HCT116 (cell line): Measurements from ENCODE around the gene PRRX2. TPM values are rescaled to one million over a fixed set of nuclear protein-coding genes. Genes with fewer than 3 reads are reported as not detected.

Source experiments
- ATAC-seq: fragments of 200-7000 bp; cut with Tn5 transposase; 2 replicates; pipeline ENCODE4 v1.9.1; 2020; ENCODE audit warnings: mild to moderate bottlenecking, moderate library complexity
- BruUV-seq: library from RNA; stranded (reverse); fragments of 400-500 nt; replicated peaks from 2 replicates; lab custom pipeline; 2021; lab: Mats Ljungman, UMichigan
- CTCF ChIA-PET: fragments of 300-600 bp; sonication (Branson Sonifier 250); formaldehyde crosslinking; loops from one replicate; lab custom pipeline; 2021; ENCODE audit warnings: antibody characterized with exemption; lab: Charles Lee
- POLR2A ChIA-PET: fragments of 300-600, 350-600 bp; sonication (Branson Sonifier 250); formaldehyde crosslinking; loops from one replicate; lab custom pipeline; 2021; ENCODE audit warnings: antibody characterized with exemption; lab: Charles Lee
- RAD21 ChIA-PET, 2 experiments: fragments of 300-600 bp; sonication (Branson Sonifier 250); formaldehyde crosslinking; loops; one replicate each; lab custom pipeline; 2023; ENCODE audit warnings: low total read pairs in 2 of 2; ENCODE audit not compliant: uncharacterized antibody in 2 of 2, unreplicated experiment in 2 of 2, low non-redundant PET in 1 of 2; lab: Charles Lee
- DNase-seq: peaks from one replicate; pipeline ENCODE4 v3.0.0-alpha.2; 2010; ENCODE audit warnings: low read depth, low spot score
- H2AFZ ChIP-seq: fragments of 200-600 bp; shearing (Covaris generic), sonication (generic); 2 replicates; pipeline ENCODE4 v1.6.1; 2017; ENCODE audit warnings: low read depth, mixed run types, mixed read lengths, antibody characterized with exemption, low read length; ENCODE audit not compliant: poor library complexity, severe bottlenecking
- H3K27ac ChIP-seq: 2 replicates; pipeline ENCODE4 v1.5.1; 2012; ENCODE audit warnings: low read depth, low read length
- H3K27me3 ChIP-seq: fragments of 200-600 bp; sonication (generic); 2 replicates; pipeline ENCODE4 v1.6.1; 2016; ENCODE audit warnings: mixed run types, low read length, mixed read lengths; ENCODE audit not compliant: insufficient read depth
- H3K36me3 ChIP-seq, 2 experiments: fragments of 200-500 bp in 1 of 2; fragments of 200-600 bp in 1 of 2; sonication (Bioruptor generic) in 1 of 2; sonication (generic) in 1 of 2; 2 replicates each; pipeline versions ENCODE4 v1.5.1 to v1.6.1; 2014 to 2016; ENCODE audit warnings: low read length in 2 of 2, inconsistent platforms in 1 of 2, mixed read lengths in 1 of 2, mixed run types in 1 of 2; ENCODE audit not compliant: insufficient read depth in 2 of 2, control insufficient read depth in 1 of 2
- H3K4me1 ChIP-seq, 2 experiments: fragments of 200-600 bp in 1 of 2; sonication (generic) in 1 of 2; 2 replicates each; pipeline versions ENCODE4 v1.5.1 to v1.6.1; 2012 to 2017; ENCODE audit warnings: low read length in 2 of 2, inconsistent platforms in 1 of 2, mild to moderate bottlenecking in 1 of 2, mixed read lengths in 1 of 2, mixed run types in 1 of 2, moderate library complexity in 1 of 2; ENCODE audit not compliant: insufficient read depth in 2 of 2, control insufficient read depth in 1 of 2
- H3K4me2 ChIP-seq: fragments of 200-600 bp; sonication (generic); 2 replicates; pipeline ENCODE4 v1.6.1; 2017; ENCODE audit warnings: mixed run types, low read length, mixed read lengths
- H3K4me3 ChIP-seq, 2 experiments: fragments of 200-600 bp in 1 of 2; sonication (generic) in 1 of 2; replicated peaks in 1 of 2; 2 replicates each; pipeline ENCODE4 v1.5.1; 2011 to 2016; ENCODE audit warnings: low read length in 2 of 2, control low read depth in 1 of 2, low read depth in 1 of 2, mild to moderate bottlenecking in 1 of 2, mixed read lengths in 1 of 2, mixed run types in 1 of 2
- H3K79me2 ChIP-seq: fragments of 200-600 bp; sonication (generic); 2 replicates; pipeline ENCODE4 v1.6.1; 2017; ENCODE audit warnings: mild to moderate bottlenecking, mixed run types, low read length, moderate library complexity, mixed read lengths; ENCODE audit not compliant: insufficient read depth
- H3K9ac ChIP-seq: fragments of 200-600 bp; sonication (generic); 2 replicates; pipeline ENCODE4 v1.6.1; 2016; ENCODE audit warnings: low read length, mixed read lengths
- H3K9me2 ChIP-seq: fragments of 200-600 bp; sonication (generic), shearing (Covaris generic); 2 replicates; pipeline ENCODE4 v1.6.1; 2017; ENCODE audit warnings: mixed run types, mild to moderate bottlenecking, moderate library complexity; ENCODE audit not compliant: insufficient read depth
- H3K9me3 ChIP-seq, 2 experiments: fragments of 200-500 bp in 1 of 2; fragments of 200-600 bp in 1 of 2; sonication (Bioruptor generic) in 1 of 2; sonication (generic) in 1 of 2; 2 replicates each; pipeline ENCODE4 v1.6.1; 2014 to 2017; ENCODE audit warnings: low read length in 2 of 2, mixed read lengths in 2 of 2, inconsistent platforms in 1 of 2, low read depth in 1 of 2, mild to moderate bottlenecking in 1 of 2, mixed run types in 1 of 2, moderate library complexity in 1 of 2; ENCODE audit not compliant: control insufficient read depth in 1 of 2, insufficient read depth in 1 of 2
- H4K20me1 ChIP-seq: fragments of 200-600 bp; sonication (generic), shearing (Covaris generic); 2 replicates; pipeline ENCODE4 v1.6.1; 2017; ENCODE audit warnings: mixed run types, mild to moderate bottlenecking, moderate library complexity; ENCODE audit not compliant: insufficient read depth
- CBX3 ChIP-seq: IDR thresholded peaks from 2 replicates; pipeline ENCODE4 v1.6.1; 2012; ENCODE audit warnings: low read depth
- CEBPB ChIP-seq: IDR thresholded peaks from 2 replicates; pipeline ENCODE4 v1.6.1; 2012; ENCODE audit warnings: low read depth
- POLR2AphosphoS5 ChIP-seq: IDR thresholded peaks from 2 replicates; pipeline ENCODE4 v1.6.1; 2011; ENCODE audit warnings: mild to moderate bottlenecking, low read depth, low read length, moderate library complexity
- SIN3A ChIP-seq: IDR thresholded peaks from 2 replicates; pipeline ENCODE4 v1.6.1; 2012; ENCODE audit warnings: low read depth
- SRF ChIP-seq: IDR thresholded peaks from 2 replicates; pipeline ENCODE4 v1.6.1; 2012; ENCODE audit warnings: low read depth
- ZNF274 ChIP-seq: fragments of 200-500 bp; sonication (Bioruptor generic); IDR thresholded peaks from 2 replicates; pipeline ENCODE4 v1.6.1; 2014; ENCODE audit warnings: mild to moderate bottlenecking, low read depth, low read length, inconsistent platforms
- intact Hi-C: fragments of 100-400 bp; cut with micrococcal nuclease; formaldehyde crosslinking; loops from 2 replicates; pipeline ENCODE4 v1.10.0; 2022
- total RNA-seq: library from RNA; stranded (reverse); gene quantifications from one replicate; pipeline ENCODE4 v1.2.1, GENCODE V29; 2021; ENCODE audit not compliant: unreplicated experiment
- TF ChIP-seq, protein P1 (sequence below): IDR thresholded peaks from 2 replicates; pipeline ENCODE4 v1.6.1; 2012
- TF ChIP-seq, protein P2 (sequence below): IDR thresholded peaks from 2 replicates; pipeline ENCODE4 v1.6.1; 2012
- TF ChIP-seq, protein P3 (sequence below), 3 experiments: fragments of 200-600 bp in 1 of 3; sonication (generic) in 1 of 3; IDR thresholded peaks in 2 of 3; conservative IDR thresholded peaks in 1 of 3; 2 replicates each; pipeline ENCODE4 v1.5.1; 2012 to 2017; ENCODE audit warnings: low read depth in 2 of 3, low read length in 2 of 3, antibody characterized with exemption in 1 of 3, borderline replicate concordance in 1 of 3, control low read depth in 1 of 3, mild to moderate bottlenecking in 1 of 3, mixed read lengths in 1 of 3, mixed run types in 1 of 3, moderate library complexity in 1 of 3; ENCODE audit not compliant: insufficient read depth in 1 of 3

The PRRX2 gene
- total RNA-seq, 1 experiment from 2014 or later, result 25.5 TPM

DNA sequence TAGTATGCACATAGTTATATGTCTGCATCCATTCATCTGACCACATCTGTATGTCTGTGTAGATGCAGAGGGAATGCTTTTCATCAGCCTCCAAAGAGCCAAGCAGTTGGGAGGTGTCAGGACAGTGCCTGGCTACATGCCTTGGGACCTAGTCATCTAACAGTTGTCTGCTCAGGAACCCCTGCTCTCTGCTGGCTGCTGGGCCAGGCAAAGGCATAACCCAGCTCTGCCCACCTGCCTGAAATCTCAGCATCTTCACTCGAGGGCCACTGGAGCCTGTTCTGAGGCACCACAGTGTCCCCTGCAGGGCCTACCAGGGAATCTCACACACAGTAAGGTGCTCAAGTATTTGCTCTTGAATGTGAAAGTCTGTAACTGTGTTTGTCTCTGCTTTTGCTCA lies 48.3 kb upstream of the PRRX2 start:
- CTCF ChIA-PET, result interaction anchor here (1.0 to 1.3 kb wide), 7 partner anchors 8 to 486 kb away, joined by 3 to 5 read pairs (median 4); partner anchors contain the start of gene NTMT1
- TF ChIP-seq, protein P1, sequence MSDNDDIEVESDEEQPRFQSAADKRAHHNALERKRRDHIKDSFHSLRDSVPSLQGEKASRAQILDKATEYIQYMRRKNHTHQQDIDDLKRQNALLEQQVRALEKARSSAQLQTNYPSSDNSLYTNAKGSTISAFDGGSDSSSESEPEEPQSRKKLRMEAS, result no peak
- TF ChIP-seq POLR2AphosphoS5 (0 out of 2 replicates have a peak, but pooled peaks have one; percentile 20), SRF (no peak), CBX3 (no peak), CEBPB (no peak), ZNF274 (no peak), SIN3A (no peak)
- TF ChIP-seq, protein P2, sequence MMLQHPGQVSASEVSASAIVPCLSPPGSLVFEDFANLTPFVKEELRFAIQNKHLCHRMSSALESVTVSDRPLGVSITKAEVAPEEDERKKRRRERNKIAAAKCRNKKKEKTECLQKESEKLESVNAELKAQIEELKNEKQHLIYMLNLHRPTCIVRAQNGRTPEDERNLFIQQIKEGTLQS, result no peak
- TF ChIP-seq, protein P3, sequence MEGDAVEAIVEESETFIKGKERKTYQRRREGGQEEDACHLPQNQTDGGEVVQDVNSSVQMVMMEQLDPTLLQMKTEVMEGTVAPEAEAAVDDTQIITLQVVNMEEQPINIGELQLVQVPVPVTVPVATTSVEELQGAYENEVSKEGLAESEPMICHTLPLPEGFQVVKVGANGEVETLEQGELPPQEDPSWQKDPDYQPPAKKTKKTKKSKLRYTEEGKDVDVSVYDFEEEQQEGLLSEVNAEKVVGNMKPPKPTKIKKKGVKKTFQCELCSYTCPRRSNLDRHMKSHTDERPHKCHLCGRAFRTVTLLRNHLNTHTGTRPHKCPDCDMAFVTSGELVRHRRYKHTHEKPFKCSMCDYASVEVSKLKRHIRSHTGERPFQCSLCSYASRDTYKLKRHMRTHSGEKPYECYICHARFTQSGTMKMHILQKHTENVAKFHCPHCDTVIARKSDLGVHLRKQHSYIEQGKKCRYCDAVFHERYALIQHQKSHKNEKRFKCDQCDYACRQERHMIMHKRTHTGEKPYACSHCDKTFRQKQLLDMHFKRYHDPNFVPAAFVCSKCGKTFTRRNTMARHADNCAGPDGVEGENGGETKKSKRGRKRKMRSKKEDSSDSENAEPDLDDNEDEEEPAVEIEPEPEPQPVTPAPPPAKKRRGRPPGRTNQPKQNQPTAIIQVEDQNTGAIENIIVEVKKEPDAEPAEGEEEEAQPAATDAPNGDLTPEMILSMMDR (IDR thresholded peaks at IDR 0.05 in 2 of 3, conservative IDR thresholded peaks at IDR 0.05 in 1 of 3; ENCODE audit: borderline replicate concordance in 1 of 3, insufficient read depth in 1 of 3, low read depth in 2 of 3, low read length in 2 of 3), result peak in 2 of 3 experiments; percentile 78 to 82; a peak in 4 of 6 replicates

More for the DNA sequence above, 48.3 kb upstream of the PRRX2 start:
- no peaks in the 10 kb centered on the region for H4K20me1 ChIP-seq
- ChIA-PET POLR2A (no interaction called here), RAD21 (no interaction called here)
- H3K27me3 ChIP-seq, result no peaks in the 10 kb centered on the region
- intact Hi-C loops, result loop anchor here (2.0 kb wide), 1 partner anchor 440 kb away; no protein-coding TSS in a partner anchor
- ATAC-seq (peak; percentile 92), DNase-seq (no peak)
- no peaks in the 10 kb centered on the region for H3K79me2 ChIP-seq
- H2AFZ ChIP-seq, result no peak overlapping the region
- no TSS peak for BruUV-seq
- no peaks in the 10 kb centered on the region for H3K9me3 ChIP-seq
- H3K4me1 ChIP-seq, result peaks cover 18 to 45% of the 10 kb centered on the region in 2 experiments
- no peak overlapping the region for H3K9ac ChIP-seq
- no peak overlapping the region for H3K4me3 ChIP-seq
- H3K4me2 ChIP-seq, result peak overlapping the region; percentile 14
- H3K9me2 ChIP-seq, result no peaks in the 10 kb centered on the region
- no peaks in the 10 kb centered on the region for H3K36me3 ChIP-seq
- H3K27ac ChIP-seq, result no peak overlapping the region
